Ishikawa (cell line): Measurements from ENCODE around the gene TRIM3.

Experiments used
- CEBPB ChIP-seq: IDR thresholded peaks from 2 replicates; pipeline ENCODE4 v1.6.1; 2012
- CREB1 ChIP-seq: IDR thresholded peaks from 2 replicates; pipeline ENCODE4 v1.6.1; 2012; ENCODE audit warnings: low read depth
- EGR1 ChIP-seq: IDR thresholded peaks from 2 replicates; pipeline ENCODE4 v1.6.1; 2012
- EP300 ChIP-seq: IDR thresholded peaks from 2 replicates; pipeline ENCODE4 v1.6.1; 2012; ENCODE audit warnings: borderline replicate concordance
- FOXM1 ChIP-seq: IDR thresholded peaks from 2 replicates; pipeline ENCODE4 v1.6.1; 2012; ENCODE audit warnings: low read depth, borderline replicate concordance
- NFIC ChIP-seq: IDR thresholded peaks from 2 replicates; pipeline ENCODE4 v1.6.1; 2012
- RAD21 ChIP-seq: IDR thresholded peaks from 2 replicates; pipeline ENCODE4 v1.6.1; 2012; ENCODE audit warnings: low read depth
- TAF1 ChIP-seq: IDR thresholded peaks from 2 replicates; pipeline ENCODE4 v1.6.1; 2012; ENCODE audit warnings: low read depth, mild to moderate bottlenecking
- TCF12 ChIP-seq: IDR thresholded peaks from 2 replicates; pipeline ENCODE4 v1.6.1; 2012; ENCODE audit warnings: low read depth
- TEAD4 ChIP-seq: IDR thresholded peaks from 2 replicates; pipeline ENCODE4 v1.6.1; 2012
- YY1 ChIP-seq: IDR thresholded peaks from 2 replicates; pipeline ENCODE4 v1.6.1; 2012; ENCODE audit warnings: low read depth
- ZBTB7A ChIP-seq: IDR thresholded peaks from 2 replicates; pipeline ENCODE4 v1.6.1; 2012; ENCODE audit warnings: low read depth
- TF ChIP-seq, protein P1 (sequence below): IDR thresholded peaks from 2 replicates; pipeline ENCODE4 v1.6.1; 2012; ENCODE audit warnings: low read depth, mild to moderate bottlenecking
- TF ChIP-seq, protein P2 (sequence below): IDR thresholded peaks from 2 replicates; pipeline ENCODE4 v1.6.1; 2012
- TF ChIP-seq, protein P3 (sequence below): IDR thresholded peaks from 2 replicates; pipeline ENCODE4 v1.6.1; 2012

Gene TRIM3

DNA sequence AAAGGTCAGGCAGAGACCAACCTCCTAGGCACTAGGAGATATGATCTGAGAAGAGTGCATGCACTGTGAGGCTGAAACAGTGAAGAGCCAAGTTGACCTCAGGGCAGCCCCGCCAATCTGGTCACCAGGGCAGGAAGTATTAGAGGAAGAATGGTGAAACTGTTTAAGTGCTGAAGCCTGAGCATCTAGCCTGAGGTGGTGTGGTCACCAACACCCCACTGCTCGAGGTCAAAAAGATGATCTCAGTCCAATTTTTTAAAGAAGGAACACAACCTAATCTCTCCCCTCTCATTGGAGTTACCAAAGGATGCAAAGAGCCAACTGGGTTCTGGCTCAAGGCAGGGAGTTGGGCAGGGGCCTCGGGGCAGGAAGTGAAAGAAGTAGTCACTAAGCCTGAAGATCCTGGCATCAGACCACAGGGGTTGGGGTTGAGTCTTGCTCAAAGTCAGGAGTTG lies 58.8 kb downstream of the TRIM3 start:
- TF ChIP-seq, protein P1, sequence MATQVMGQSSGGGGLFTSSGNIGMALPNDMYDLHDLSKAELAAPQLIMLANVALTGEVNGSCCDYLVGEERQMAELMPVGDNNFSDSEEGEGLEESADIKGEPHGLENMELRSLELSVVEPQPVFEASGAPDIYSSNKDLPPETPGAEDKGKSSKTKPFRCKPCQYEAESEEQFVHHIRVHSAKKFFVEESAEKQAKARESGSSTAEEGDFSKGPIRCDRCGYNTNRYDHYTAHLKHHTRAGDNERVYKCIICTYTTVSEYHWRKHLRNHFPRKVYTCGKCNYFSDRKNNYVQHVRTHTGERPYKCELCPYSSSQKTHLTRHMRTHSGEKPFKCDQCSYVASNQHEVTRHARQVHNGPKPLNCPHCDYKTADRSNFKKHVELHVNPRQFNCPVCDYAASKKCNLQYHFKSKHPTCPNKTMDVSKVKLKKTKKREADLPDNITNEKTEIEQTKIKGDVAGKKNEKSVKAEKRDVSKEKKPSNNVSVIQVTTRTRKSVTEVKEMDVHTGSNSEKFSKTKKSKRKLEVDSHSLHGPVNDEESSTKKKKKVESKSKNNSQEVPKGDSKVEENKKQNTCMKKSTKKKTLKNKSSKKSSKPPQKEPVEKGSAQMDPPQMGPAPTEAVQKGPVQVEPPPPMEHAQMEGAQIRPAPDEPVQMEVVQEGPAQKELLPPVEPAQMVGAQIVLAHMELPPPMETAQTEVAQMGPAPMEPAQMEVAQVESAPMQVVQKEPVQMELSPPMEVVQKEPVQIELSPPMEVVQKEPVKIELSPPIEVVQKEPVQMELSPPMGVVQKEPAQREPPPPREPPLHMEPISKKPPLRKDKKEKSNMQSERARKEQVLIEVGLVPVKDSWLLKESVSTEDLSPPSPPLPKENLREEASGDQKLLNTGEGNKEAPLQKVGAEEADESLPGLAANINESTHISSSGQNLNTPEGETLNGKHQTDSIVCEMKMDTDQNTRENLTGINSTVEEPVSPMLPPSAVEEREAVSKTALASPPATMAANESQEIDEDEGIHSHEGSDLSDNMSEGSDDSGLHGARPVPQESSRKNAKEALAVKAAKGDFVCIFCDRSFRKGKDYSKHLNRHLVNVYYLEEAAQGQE: no peak
- no peak for TF ChIP-seq EGR1
- no peak for TF ChIP-seq TEAD4
- TF ChIP-seq FOXM1: no peak
- TF ChIP-seq, protein P2, sequence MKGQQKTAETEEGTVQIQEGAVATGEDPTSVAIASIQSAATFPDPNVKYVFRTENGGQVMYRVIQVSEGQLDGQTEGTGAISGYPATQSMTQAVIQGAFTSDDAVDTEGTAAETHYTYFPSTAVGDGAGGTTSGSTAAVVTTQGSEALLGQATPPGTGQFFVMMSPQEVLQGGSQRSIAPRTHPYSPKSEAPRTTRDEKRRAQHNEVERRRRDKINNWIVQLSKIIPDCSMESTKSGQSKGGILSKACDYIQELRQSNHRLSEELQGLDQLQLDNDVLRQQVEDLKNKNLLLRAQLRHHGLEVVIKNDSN: no peak
- no peak for TF ChIP-seq CEBPB
- TF ChIP-seq, protein P3, sequence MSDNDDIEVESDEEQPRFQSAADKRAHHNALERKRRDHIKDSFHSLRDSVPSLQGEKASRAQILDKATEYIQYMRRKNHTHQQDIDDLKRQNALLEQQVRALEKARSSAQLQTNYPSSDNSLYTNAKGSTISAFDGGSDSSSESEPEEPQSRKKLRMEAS: no peak
- TF ChIP-seq ZBTB7A: no peak
- TF ChIP-seq NFIC: no peak
- TF ChIP-seq RAD21: no peak
- no peak for TF ChIP-seq EP300
- TF ChIP-seq TCF12: no peak
- no peak for TF ChIP-seq CREB1
- TF ChIP-seq YY1: no peak
- TF ChIP-seq TAF1: no peak

DNA sequence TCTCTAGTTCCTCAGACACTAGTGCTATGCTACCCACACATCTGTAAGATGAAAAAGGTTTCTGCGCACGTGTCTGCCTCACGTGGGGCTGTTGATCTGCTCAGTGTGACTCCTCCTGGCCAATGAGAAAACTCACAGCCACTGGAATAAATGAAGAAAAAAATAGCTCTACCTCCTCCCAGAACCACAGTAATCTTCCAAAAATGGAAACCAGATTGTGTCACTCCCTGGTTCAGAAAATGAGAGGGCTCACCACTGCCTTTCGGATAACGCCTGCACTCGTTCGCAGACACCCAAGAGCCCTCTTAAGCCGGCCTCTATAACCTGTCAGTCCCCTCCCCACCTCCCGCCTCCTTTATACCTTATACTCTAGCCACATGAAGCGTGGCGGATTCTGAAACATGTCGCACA lies 59.9 kb downstream of the TRIM3 start:
- TF ChIP-seq FOXM1 (no peak), TEAD4 (no peak), TCF12 (no peak), CEBPB (no peak), YY1 (no peak), EGR1 (no peak), TAF1 (no peak), CREB1 (no peak), NFIC (no peak), ZBTB7A (no peak), RAD21 (no peak), EP300 (no peak)
- TF ChIP-seq, protein P3: no peak
- TF ChIP-seq, protein P2: no peak
- TF ChIP-seq, protein P1: no peak

DNA sequence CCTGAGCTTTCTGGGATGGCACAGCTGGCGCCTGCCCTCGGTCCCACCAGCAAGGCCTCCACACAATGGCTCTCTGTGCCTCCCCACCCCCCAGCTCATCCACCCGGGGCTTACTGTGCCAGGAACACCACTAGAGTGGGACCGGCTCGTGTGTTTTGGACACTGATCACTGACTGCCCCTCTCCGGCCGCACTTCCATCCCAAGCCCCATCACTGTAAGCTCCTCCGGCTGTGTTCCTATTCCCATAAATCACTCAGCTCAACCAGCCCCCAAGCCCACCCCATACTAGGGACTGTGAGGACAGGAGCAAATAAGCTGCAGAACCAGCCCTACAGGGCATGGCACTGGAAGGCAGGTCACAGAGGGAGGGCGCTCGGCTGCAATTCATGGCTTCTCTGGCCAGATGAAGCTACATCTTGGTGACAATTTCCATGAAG lies 62.1 kb downstream of the TRIM3 start:
- TF ChIP-seq TAF1 (no peak), EGR1 (no peak), TEAD4 (no peak), ZBTB7A (no peak), RAD21 (no peak)

DNA sequence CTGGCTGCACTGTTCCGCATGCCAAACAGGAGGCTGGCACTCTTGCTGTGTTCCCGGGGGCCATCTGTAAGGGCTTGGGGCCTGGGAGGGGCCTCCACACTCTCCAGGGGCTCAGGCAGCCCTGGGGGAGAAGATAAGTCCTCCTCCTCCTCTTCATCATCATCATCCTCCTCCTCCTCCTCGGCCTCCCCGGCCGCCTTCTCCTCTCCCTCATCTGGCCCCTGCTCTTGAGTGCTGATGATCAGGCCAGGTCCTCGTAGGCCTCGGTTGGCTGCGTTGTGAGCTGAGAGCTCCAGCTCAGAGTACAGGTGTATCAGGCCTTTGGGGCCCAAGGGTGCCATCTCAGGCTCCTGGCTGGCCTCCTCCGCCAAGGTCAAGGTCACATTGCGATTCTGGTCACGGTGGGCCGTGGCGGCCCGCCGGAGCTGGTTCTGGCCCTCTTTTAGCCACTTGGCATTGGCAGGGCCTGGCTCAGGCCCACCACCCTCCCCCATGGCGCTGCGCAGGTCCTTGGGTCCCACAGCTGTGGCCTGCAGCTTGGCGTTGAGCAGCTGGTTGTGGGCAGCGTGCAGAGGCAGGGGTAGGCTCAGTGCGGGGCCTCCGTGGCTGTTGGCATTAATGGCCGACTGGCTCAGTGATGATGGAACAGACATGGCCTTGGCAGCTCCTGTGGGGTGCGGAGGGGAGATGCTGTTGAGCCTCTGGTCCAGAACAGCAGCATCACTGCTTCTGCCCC lies 62.9 kb downstream of the TRIM3 start:
- TF ChIP-seq TAF1 (no peak), TEAD4 (no peak)

DNA sequence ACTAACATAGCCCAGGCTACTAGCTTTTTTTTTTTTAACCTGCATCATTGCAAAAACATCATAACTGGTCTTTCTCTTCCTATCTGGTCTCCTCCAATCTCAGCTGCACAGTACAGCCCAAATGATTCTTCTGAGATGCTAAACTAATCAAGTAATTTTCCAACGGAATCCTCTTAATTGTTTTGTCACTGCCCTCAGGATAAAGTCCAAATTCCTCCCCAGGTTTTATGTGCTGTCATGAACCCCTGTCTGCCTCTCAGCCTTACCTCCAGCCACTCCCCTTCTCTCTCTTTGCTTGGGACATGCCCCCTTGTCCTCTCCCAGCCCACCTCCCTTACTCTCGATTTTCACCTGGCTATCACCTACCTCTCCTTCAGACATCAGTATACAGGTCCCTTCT lies 67.4 kb downstream of the TRIM3 start:
- TF ChIP-seq NFIC: no peak
- TF ChIP-seq, protein P3: no peak
- TF ChIP-seq FOXM1: no peak
- no peak for TF ChIP-seq ZBTB7A

DNA sequence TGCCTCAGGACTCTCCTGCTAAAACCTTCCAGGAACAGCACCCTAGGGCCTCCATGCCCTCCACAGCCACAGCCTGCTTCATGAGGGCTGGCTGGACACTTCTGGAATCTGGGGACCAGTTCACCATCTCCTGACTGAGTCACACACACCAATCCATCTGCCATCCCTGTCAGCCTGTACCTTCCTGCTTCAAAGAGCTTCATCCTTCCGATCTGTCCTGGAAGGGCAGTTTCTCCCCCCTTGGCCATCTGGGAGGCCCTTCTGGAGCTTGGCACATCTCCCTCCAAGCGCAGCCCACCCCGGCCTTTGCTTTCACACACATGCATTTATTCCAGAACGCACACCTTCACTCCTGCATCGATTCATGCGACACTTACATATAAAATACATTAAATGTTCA lies 67.9 kb downstream of the TRIM3 start:
- TF ChIP-seq CEBPB (no peak), EP300 (no peak), NFIC (no peak), TCF12 (no peak), EGR1 (no peak), ZBTB7A (no peak), YY1 (no peak), TAF1 (no peak), CREB1 (no peak), FOXM1 (no peak)
- TF ChIP-seq, protein P2: no peak
- TF ChIP-seq, protein P3: no peak
- TF ChIP-seq, protein P1: no peak
